ENCODE data around the gene AHCTF1. TPM values are rescaled to one million over a fixed set of nuclear protein-coding genes. Genes with fewer than 3 reads are reported as not detected.

AHCTF1 gene
- total and polyA plus RNA-seq, 9 of the 15 experiments (the other 6 are each of a cell fraction or from before 2014, with no cell fraction given), result 9.4 to 102 (median 47.6) TPM

DNA sequence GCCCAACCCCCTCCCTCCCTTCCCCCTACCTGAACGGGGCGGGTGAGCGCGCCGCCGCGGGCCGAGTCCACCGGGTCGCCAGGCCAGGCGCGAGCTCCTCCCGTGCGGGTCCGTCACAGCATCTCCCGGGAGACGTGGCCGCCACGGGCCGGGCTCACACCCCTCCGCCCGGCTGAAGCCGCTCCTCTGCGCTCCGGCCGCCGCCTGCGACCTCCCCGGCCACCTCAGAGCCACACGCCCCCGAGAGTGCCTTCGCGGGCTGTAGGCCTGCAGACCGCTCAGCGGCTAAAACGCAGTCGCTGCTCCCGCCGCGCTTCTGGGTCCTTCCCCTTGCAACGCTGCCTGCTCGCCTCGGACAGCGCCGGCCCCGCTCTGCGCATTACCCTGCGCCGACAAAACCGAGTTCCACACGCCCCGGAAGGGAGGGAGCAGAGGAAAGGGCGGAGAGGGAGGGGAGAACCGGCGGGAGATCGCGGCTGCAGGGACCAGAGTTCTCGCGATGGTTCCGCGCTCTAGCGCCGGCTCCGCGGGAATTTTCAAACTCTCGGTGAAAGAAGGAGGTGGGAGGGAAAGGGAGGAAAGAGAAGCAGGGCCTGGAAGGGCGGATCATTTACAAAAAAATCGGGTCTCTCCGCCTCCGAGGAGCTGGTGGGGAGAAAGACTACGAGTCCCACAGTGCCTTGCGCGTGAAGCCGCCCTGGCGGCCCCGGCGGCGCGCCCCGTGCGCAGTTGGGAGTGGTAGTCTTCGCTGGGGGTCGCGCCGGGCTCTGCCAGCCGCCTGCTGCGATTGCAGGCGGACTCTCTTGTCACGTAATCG, at the start of gene AHCTF1 (continued):
- TF ChIP-seq, protein P1, sequence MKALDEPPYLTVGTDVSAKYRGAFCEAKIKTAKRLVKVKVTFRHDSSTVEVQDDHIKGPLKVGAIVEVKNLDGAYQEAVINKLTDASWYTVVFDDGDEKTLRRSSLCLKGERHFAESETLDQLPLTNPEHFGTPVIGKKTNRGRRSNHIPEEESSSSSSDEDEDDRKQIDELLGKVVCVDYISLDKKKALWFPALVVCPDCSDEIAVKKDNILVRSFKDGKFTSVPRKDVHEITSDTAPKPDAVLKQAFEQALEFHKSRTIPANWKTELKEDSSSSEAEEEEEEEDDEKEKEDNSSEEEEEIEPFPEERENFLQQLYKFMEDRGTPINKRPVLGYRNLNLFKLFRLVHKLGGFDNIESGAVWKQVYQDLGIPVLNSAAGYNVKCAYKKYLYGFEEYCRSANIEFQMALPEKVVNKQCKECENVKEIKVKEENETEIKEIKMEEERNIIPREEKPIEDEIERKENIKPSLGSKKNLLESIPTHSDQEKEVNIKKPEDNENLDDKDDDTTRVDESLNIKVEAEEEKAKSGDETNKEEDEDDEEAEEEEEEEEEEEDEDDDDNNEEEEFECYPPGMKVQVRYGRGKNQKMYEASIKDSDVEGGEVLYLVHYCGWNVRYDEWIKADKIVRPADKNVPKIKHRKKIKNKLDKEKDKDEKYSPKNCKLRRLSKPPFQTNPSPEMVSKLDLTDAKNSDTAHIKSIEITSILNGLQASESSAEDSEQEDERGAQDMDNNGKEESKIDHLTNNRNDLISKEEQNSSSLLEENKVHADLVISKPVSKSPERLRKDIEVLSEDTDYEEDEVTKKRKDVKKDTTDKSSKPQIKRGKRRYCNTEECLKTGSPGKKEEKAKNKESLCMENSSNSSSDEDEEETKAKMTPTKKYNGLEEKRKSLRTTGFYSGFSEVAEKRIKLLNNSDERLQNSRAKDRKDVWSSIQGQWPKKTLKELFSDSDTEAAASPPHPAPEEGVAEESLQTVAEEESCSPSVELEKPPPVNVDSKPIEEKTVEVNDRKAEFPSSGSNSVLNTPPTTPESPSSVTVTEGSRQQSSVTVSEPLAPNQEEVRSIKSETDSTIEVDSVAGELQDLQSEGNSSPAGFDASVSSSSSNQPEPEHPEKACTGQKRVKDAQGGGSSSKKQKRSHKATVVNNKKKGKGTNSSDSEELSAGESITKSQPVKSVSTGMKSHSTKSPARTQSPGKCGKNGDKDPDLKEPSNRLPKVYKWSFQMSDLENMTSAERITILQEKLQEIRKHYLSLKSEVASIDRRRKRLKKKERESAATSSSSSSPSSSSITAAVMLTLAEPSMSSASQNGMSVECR (CRISPR knock-in tag; IDR thresholded peaks at IDR 0.05), result peak; percentile 95
- TF ChIP-seq ZNF175 (CRISPR knock-in tag; IDR thresholded peaks at IDR 0.05; ENCODE audit: low read depth) (peak; percentile 92; the same call in 1 of the 2 replicates), ZNF79 (CRISPR knock-in tag; IDR thresholded peaks at IDR 0.05; ENCODE audit: low read depth) (no peak), ZFP36 (IDR thresholded peaks at IDR 0.05; ENCODE audit: low read depth, low read length, partially characterized antibody) (peak; percentile 16), SRSF9 (IDR thresholded peaks at IDR 0.05; ENCODE audit: borderline replicate concordance, low read depth, low read length) (no peak), HNRNPL (IDR thresholded peaks at IDR 0.05; ENCODE audit: low read depth, low read length) (peak; percentile 41; the same call in 1 of the 2 replicates), ZNF384 (IDR thresholded peaks at IDR 0.05; ENCODE audit: low read depth, low read length) (peak; percentile 54), SIX5 (IDR thresholded peaks at IDR 0.05; ENCODE audit: borderline replicate concordance in 1 of 2, insufficient read depth in 1 of 2, low read depth in 1 of 2, low read length in 2 of 2) (peak; percentile 96 to 98), NCOA4 (IDR thresholded peaks at IDR 0.05; ENCODE audit: partially characterized antibody) (peak; percentile 69), HLTF (IDR thresholded peaks at IDR 0.05) (peak; percentile 68; the same call in 1 of the 2 replicates), MYBL2 (IDR thresholded peaks at IDR 0.05; ENCODE audit: low read depth) (no peak; the same call in 1 of the 2 replicates), MYBL2 (CRISPR knock-in tag; IDR thresholded peaks at IDR 0.05; ENCODE audit: borderline replicate concordance) (no peak), PHB2 (IDR thresholded peaks at IDR 0.05; ENCODE audit: low read depth) (no peak), ZBTB8A (IDR thresholded peaks at IDR 0.05; ENCODE audit: partially characterized antibody) (no peak)
- TF ChIP-seq, protein P2, sequence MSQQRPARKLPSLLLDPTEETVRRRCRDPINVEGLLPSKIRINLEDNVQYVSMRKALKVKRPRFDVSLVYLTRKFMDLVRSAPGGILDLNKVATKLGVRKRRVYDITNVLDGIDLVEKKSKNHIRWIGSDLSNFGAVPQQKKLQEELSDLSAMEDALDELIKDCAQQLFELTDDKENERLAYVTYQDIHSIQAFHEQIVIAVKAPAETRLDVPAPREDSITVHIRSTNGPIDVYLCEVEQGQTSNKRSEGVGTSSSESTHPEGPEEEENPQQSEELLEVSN (IDR thresholded peaks at IDR 0.05; ENCODE audit: borderline replicate concordance in 1 of 2, extremely low read depth in 1 of 2, insufficient read depth in 1 of 2, insufficient read length in 1 of 2, low read depth in 1 of 2, low read length in 1 of 2, poor library complexity in 1 of 2, severe bottlenecking in 1 of 2), result peak in 1 of 2 experiments; percentile 20
- TF ChIP-seq, protein P3, sequence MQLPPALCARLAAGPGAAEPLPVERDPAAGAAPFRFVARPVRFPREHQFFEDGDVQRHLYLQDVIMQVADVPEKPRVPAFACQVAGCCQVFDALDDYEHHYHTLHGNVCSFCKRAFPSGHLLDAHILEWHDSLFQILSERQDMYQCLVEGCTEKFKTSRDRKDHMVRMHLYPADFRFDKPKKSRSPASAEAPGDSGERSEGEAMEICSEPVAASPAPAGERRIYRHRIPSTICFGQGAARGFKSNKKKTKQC (CRISPR knock-in tag; IDR thresholded peaks at IDR 0.05), result peak; percentile 97
- TF ChIP-seq, protein P4, sequence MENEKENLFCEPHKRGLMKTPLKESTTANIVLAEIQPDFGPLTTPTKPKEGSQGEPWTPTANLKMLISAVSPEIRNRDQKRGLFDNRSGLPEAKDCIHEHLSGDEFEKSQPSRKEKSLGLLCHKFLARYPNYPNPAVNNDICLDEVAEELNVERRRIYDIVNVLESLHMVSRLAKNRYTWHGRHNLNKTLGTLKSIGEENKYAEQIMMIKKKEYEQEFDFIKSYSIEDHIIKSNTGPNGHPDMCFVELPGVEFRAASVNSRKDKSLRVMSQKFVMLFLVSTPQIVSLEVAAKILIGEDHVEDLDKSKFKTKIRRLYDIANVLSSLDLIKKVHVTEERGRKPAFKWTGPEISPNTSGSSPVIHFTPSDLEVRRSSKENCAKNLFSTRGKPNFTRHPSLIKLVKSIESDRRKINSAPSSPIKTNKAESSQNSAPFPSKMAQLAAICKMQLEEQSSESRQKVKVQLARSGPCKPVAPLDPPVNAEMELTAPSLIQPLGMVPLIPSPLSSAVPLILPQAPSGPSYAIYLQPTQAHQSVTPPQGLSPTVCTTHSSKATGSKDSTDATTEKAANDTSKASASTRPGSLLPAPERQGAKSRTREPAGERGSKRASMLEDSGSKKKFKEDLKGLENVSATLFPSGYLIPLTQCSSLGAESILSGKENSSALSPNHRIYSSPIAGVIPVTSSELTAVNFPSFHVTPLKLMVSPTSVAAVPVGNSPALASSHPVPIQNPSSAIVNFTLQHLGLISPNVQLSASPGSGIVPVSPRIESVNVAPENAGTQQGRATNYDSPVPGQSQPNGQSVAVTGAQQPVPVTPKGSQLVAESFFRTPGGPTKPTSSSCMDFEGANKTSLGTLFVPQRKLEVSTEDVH (IDR thresholded peaks at IDR 0.05; ENCODE audit: low read depth, partially characterized antibody), result peak; percentile 71

Data from K562 (cell line).